Keratinocyte (primary cell): ENCODE data around the gene SPATA2. TPM values are rescaled to one million over a fixed set of nuclear protein-coding genes. Genes with fewer than 3 reads are reported as not detected.

ENCODE experiments used
- DNase-seq: peaks from one replicate; pipeline ENCODE4 v3.0.0-alpha.2; 2011; ENCODE audit warnings: low read depth, missing footprints, low spot score
- FAIRE-seq: peaks from 2 replicates; lab custom pipeline; 2011; peaks lifted over from hg19 to GRCh38; lab: Jason Lieb, UNC
- H2AFZ ChIP-seq: 2 replicates; pipeline ENCODE4 v1.6.0; 2012; ENCODE audit warnings: low read length, control low read depth, inconsistent platforms; ENCODE audit not compliant: control insufficient read depth
- H3K27ac ChIP-seq: 2 replicates; pipeline ENCODE4 v1.5.1; 2011; ENCODE audit warnings: low read length; ENCODE audit not compliant: control insufficient read depth, insufficient read depth
- H3K27me3 ChIP-seq: 3 replicates; pipeline ENCODE4 v1.6.0; 2011; ENCODE audit warnings: low read length; ENCODE audit not compliant: control insufficient read depth, insufficient read depth; ENCODE audit errors: extremely low read depth
- H3K36me3 ChIP-seq, 2 experiments: 2 replicates in 1 of 2; 3 replicates in 1 of 2; pipeline ENCODE4 v1.5.1; 2011; ENCODE audit warnings: low read length in 2 of 2, mild to moderate bottlenecking in 1 of 2; ENCODE audit not compliant: control insufficient read depth in 2 of 2, insufficient read depth in 2 of 2; ENCODE audit errors: extremely low read depth in 1 of 2
- H3K4me1 ChIP-seq: 3 replicates; pipeline ENCODE4 v1.5.1; 2011; ENCODE audit warnings: low read length; ENCODE audit not compliant: control insufficient read depth, insufficient read depth; ENCODE audit errors: extremely low read depth
- H3K4me2 ChIP-seq: 3 replicates; pipeline ENCODE4 v1.6.0; 2011; ENCODE audit warnings: low read depth, low read length; ENCODE audit not compliant: control insufficient read depth, insufficient read depth; ENCODE audit errors: extremely low read depth
- H3K4me3 ChIP-seq, 3 experiments: fragments of 200-600 bp in 1 of 3; sonication (generic) in 1 of 3; 2 replicates in 2 of 3; 3 replicates in 1 of 3; pipeline ENCODE4 v1.5.1; 2011 to 2016; ENCODE audit warnings: low read length in 3 of 3, mild to moderate bottlenecking in 3 of 3, control low read depth in 2 of 3, inconsistent platforms in 1 of 3, low read depth in 1 of 3, mixed read lengths in 1 of 3, mixed run types in 1 of 3, moderate library complexity in 1 of 3; ENCODE audit not compliant: control insufficient read depth in 2 of 3, insufficient read depth in 2 of 3; ENCODE audit errors: extremely low read depth in 1 of 3
- H3K79me2 ChIP-seq: 2 replicates; pipeline ENCODE4 v1.6.0; 2012; ENCODE audit warnings: low read length; ENCODE audit not compliant: control insufficient read depth, insufficient read depth
- H3K9ac ChIP-seq: 3 replicates; pipeline ENCODE4 v1.6.0; 2011; ENCODE audit warnings: low read length; ENCODE audit not compliant: control insufficient read depth, insufficient read depth; ENCODE audit errors: extremely low read depth
- H3K9me1 ChIP-seq: 3 replicates; pipeline ENCODE4 v1.6.0; 2011; ENCODE audit warnings: low read length; ENCODE audit not compliant: control insufficient read depth, insufficient read depth; ENCODE audit errors: extremely low read depth
- H3K9me3 ChIP-seq: 2 replicates; pipeline ENCODE4 v1.5.1; 2012; ENCODE audit warnings: low read depth, low read length; ENCODE audit not compliant: control insufficient read depth
- H4K20me1 ChIP-seq: 3 replicates; pipeline ENCODE4 v1.6.0; 2011; ENCODE audit warnings: low read length; ENCODE audit not compliant: control insufficient read depth, insufficient read depth; ENCODE audit errors: extremely low read depth
- CTCF ChIP-seq, 3 experiments: IDR thresholded peaks in 1 of 3; conservative IDR thresholded peaks in 1 of 3; optimal IDR thresholded peaks in 1 of 3; 2 replicates in 2 of 3; 3 replicates in 1 of 3; pipeline versions ENCODE3 to v1.5.1; 2011; ENCODE audit warnings: low read length in 3 of 3, mild to moderate bottlenecking in 3 of 3, moderate library complexity in 2 of 3, control low read depth in 1 of 3, inconsistent platforms in 1 of 3; ENCODE audit not compliant: insufficient read depth in 2 of 3; ENCODE audit errors: extremely low read depth in 1 of 3
- EZH2 ChIP-seq: IDR thresholded peaks from one replicate; pipeline ENCODE4 v1.6.1; 2012; ENCODE audit warnings: inconsistent platforms, mild to moderate bottlenecking, low read length, moderate library complexity
- dilution Hi-C: fragments of 300-500 bp; cut with MboI; formaldehyde crosslinking; loops from one replicate; pipeline ENCODE4 v1.7.0; 2020; ENCODE audit warnings: low sequenced_read_pairs; ENCODE audit not compliant: extremely low pct_ligation_motif_present
- polyA plus RNA-seq, 5 experiments: library from polyadenylated mRNA; depleted of rRNA in 3 of 5; stranded (reverse) in 3 of 5; stranded (forward) in 1 of 5; unstranded in 1 of 5; fragments of >200 nt; gene quantifications; 1 replicate in 1 of 5; 2 replicates in 3 of 5; 3 replicates in 1 of 5; pipeline versions ENCODE4 v1.2.1 to v1.2.3, GENCODE V29; 2011 to 2012; ENCODE audit warnings: missing spikeins in 2 of 5, low read depth in 1 of 5, low replicate concordance in 1 of 5

Gene SPATA2
- polyA plus RNA-seq, 1 donor (not counting 4 experiments of a cell fraction or from before 2014, with no cell fraction given) = 3.2 TPM

GRCh38 chr20:49941456-49941855, 26.1 kb upstream of the SPATA2 start:
- Histone ChIP-seq H2AFZ (no peak overlapping the region), H3K79me2 (peaks cover 75% of the 10 kb centered on the region), H3K27me3 (no peaks in the 10 kb centered on the region), H3K36me3 (peaks cover 20 to 44% of the 10 kb centered on the region in 2 experiments), H3K27ac (no peak overlapping the region), H3K4me2 (no peak overlapping the region), H3K4me3 (no peak overlapping the region), H3K4me1 (peaks cover 18% of the 10 kb centered on the region), H3K9ac (no peak overlapping the region), H3K9me3 (no peaks in the 10 kb centered on the region), H4K20me1 (peaks cover 5% of the 10 kb centered on the region), H3K9me1 (peaks cover 2% of the 10 kb centered on the region)
- dilution Hi-C loops = no loop called here
- DNase-seq = no peak
- FAIRE-seq = no peak
- TF ChIP-seq EZH2 = no peak
- no peak for TF ChIP-seq CTCF (optimal IDR thresholded peaks at IDR 0.05 in 1 of 3, IDR thresholded peaks at IDR 0.05 in 1 of 3, conservative IDR thresholded peaks at IDR 0.05 in 1 of 3; ENCODE audit: extremely low read depth in 1 of 3, insufficient read depth in 2 of 3, low read length in 3 of 3)

DNA sequence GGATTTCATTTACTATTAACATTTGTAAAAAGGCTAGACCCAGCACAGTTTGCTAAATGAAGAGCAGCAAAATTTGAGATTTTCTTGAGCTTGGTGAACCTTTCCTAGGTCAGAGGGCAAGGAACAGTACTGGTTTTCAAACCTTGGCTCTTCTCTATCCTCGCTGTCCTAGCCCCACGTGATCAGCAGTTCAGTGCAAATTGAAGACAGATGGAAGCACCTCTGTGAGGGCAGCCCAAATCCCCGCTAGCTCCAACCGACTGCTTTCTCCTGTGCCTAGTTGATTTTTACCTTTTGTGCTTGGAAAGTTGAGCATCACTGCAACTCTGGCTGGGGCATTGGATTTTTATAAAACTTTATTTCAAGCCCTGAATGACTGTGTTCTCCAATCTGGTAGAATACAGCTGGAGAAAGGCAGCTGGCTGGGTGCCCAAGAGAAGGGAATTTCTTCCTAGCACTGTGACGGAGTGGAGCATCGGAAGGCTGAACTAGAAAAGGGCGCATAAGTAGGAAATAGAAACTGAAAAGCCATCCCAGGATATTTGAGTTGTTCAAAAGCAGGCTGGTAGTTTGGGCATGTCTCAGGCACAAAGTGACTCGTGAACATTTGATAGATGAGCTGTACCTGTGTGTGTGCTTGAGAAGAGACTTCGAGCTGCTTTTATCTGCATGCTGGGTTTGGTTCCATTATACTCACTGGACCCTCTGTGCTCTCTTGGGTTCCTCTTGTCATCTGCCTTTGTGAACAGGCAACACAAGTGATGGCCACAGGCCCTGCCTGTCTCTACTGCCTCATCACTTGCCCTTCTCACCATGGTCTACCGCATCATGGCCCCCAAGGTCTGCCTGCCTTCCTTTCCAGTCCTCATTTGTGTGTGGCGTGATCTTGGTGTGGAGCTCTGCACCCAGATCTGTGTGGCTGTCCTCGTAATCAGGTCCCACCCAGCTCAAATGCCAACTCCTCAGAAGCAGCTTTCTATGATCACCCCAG, 23.1 kb upstream of the SPATA2 start:
- FAIRE-seq (no peak), DNase-seq (no peak)
- Histone ChIP-seq H3K4me2 (peak overlapping the region; percentile 95), H3K9ac (peak overlapping the region; percentile 35), H4K20me1 (peaks cover 5% of the 10 kb centered on the region), H3K27ac (peak overlapping the region; percentile 20), H3K4me1 (peaks cover 18% of the 10 kb centered on the region), H3K9me1 (peaks cover 2% of the 10 kb centered on the region), H2AFZ (no peak overlapping the region), H3K36me3 (peaks cover 12 to 25% of the 10 kb centered on the region in 2 experiments), H3K9me3 (no peaks in the 10 kb centered on the region), H3K27me3 (no peaks in the 10 kb centered on the region), H3K79me2 (peaks cover 69% of the 10 kb centered on the region), H3K4me3 (peak overlapping the region in 2 of 3 experiments; percentile 62 to 75)
- dilution Hi-C loops = no loop called here
- TF ChIP-seq EZH2 = no peak
- no peak for TF ChIP-seq CTCF (optimal IDR thresholded peaks at IDR 0.05 in 1 of 3, IDR thresholded peaks at IDR 0.05 in 1 of 3, conservative IDR thresholded peaks at IDR 0.05 in 1 of 3; ENCODE audit: extremely low read depth in 1 of 3, insufficient read depth in 2 of 3, low read length in 3 of 3)
